GM18867 (cell line): ENCODE results near the gene CNTRL.

Experiments used
- ATAC-seq: cut with Tn5 transposase; IDR thresholded peaks from one replicate; pipeline ENCODE4 v1.9.1; 2021; ENCODE audit warnings: mild to moderate bottlenecking, moderate library complexity; ENCODE audit not compliant: unreplicated experiment

CNTRL gene

DNA sequence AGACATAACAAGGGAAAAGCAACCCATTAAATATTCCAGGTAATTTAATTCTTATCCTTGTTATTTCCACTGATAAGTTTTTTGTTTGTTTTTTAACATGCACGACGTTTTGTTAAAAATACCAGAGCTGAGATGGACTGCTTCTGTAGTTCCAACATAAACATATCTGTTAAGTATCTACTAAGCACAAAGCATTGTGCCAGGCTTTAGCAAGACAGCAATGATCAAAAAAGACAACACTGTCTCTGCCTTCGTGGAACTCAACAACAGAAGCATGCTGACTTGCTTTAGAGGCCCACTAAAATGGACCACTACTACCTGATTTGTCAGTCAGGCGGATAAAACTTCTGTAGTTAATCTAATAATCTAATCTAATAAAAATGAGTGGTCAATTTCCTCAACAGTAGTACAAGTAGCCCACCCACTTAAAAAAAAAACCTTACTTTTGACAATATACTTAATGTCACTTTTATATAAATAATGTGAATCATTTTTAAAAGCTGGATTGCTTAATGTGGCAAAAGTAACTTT is 123.8 kb downstream of the CNTRL start:
- ATAC-seq: no peak

DNA sequence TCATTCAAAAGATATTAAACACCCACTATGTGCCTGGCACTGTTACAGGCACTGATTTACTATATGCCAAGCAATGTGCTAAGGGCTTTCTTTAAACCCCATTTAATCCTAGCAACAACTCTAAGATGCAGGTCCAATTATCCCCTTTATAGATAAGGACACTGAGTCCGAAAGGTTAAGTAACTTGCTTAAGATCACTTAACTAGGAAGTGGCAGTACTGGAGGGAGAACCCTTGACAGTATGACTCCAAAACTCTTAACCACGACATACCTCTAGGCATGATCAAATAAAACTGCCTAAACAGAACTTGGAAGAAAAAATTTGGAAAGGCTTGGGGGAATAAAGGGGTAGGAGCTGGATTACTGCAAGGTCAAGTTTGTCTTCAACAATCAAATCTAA is 125.2 kb downstream of the CNTRL start:
- no peak for ATAC-seq

DNA sequence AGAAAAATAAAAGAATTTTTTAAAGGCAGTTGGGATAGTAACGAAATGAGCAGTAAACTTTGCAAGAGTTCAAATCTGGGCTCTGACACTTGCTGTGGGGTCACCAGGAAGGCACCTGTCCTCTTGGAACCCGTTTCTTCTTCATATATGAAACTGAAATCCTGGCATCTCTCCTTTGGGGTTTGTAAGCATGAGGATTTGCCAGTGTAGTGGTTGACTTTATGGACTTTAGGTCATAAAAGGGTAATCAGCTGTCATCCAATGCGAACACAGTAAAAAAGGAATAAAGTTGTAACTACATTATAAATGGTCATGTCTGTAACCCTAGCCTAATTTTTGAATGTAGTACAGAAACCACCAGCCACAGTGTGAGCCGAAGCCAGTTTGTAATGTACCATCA is 125.6 kb downstream of the CNTRL start:
- no peak for ATAC-seq

DNA sequence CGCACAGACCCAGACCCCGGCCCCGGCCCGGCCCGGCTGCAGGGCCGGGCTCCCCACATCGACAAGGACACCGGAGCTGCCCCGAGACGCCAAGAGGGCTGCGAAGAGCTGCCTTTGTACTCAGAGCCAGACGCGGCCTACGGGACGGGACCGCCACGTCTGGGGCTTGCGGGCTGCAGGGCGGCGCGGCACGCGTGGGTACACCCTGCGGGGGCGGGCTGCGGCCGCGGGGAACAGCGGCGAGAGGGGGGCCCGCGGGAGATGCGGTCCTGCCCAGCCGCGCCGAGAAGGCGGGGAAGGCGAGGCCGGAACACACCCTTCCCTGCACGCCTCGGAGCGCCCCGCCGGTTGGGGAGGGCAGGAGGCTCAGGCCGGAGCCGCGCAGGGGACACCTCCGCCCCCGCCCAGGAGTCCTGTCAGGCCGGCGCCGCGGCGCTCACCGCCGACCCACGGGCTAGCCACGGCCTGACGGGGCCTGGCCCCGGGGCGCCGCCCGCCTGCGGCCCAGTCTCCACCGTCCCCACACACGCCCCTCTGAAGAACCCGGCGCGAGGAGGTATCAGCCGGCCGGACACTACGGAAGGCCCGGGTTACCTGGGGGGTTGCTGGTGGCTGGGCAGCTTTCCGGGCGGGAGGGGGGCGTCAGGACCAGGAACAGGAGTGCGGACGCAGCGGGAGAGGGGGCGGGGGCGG is 126.4 kb downstream of the CNTRL start:
- ATAC-seq: peak; percentile 29

DNA sequence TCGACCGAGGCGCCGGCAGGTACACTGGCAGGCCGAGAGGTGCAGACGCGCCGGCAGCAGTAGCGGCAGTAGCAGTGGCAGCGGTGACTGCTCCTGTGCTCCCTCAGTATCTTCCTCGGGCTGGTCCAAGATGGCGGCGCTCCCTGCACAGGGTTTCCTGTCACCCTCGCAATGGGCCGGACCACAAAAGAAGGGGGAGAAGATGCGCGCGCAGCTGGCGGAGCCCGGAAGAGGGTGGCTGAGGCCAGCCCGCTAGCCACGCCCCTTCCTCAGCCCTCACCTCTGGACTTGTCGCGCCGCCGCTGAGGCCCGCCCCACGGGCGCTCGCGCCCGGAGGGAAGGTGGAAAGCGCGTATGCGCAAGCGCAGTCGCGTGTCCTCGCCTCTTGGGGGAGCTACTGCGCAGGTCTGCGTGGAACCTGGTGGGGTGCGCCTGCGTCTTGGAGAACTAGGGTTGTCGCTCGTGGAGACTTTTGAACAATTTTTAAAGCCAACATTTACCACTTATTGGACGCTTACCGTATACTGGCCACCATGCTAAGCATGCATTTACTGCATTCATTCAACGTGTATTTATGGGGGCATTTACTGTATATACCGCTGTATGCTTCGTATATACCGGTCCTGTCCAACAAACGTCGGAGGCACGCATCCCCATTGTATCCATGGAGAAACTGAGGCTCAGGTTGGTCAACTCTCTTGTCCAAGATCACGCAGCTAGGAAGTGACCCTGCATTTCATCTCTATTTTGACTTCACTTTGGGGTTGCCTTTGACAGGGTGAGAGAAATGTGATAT is 127.2 kb downstream of the CNTRL start, which contains the start of gene RAB14:
RAB14 (minus strand) TSS at position 132 of the 796 bp plus-strand sequence. CDS start 8,457 bp downstream, outside the sequence.
- peak; percentile 80 for ATAC-seq

DNA sequence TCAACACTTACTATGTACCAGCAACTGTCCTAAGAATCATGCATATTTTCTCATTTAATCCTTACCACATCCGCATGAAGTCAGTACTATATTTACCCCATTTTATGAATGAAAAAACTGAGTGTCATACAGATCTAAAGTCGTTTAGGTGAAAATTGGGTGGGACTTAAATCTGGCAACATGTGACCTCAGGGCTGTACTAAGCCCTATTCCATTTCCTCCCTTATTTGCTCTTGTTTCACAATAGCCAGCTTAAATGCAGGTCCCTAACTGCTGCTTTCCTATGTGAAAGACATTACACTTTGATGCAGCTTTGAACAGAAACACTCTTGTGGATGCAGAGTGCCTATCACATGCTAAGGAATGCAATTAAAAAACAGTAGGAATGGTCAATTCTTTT is 129.4 kb downstream of the CNTRL start:
- ATAC-seq: no peak

DNA sequence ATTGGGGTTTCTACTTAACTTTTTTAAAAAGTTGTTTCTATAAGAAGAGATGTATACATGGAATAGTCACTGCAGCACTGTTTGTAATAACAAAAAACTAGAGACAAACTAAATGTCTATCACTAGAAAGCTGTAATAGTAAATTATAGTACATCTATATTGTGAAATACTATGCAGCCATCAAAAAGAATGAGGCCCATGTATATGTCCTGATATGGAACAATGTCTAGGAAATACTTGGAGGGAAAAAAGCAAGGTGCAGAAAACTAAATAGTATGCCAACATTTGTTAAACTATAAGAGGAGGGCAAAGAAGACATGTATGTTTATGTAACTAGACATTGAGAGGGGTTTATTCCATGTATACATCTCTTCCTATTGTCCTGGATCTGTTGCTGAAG is 129.9 kb downstream of the CNTRL start:
- ATAC-seq: no peak

DNA sequence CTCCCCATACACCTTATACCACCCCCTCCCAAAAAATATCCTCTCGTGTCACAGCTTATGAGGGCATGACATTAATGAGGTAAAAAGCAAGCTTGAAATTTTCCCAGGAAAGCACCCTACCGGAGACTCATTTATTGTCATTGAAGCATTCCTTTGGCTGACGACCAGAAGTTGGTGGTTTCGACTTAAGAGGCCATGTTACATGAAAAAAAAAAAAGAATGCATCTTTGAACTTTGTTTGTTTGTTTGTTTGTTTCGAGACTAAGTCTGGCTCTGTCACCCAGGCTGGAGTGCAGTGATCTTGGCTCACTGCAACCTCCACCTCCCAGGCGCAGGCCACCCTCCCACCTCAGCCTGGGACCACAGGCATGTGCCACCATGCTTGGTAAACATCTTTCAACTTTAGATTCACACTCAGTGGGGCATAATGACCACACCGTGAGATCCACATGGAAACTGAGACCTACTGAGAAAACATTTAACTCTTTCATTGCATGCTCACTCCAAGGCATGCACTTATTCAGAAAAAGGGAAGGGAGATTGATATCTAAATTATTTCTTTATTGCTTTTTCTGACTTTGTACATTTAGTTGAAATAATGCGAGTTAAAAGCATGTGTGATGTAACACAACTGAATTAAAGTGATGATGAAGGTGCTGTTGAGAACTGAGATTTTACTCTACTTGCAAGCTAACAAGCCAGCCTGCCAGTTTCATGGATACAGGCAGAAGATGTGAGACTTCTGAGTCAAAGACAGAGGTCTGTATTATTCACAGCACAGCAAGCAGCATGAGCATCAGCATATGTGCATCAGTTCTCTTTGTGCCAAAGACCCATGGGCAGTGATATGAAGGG is 132.0 kb downstream of the CNTRL start:
- ATAC-seq: peak; percentile 35

DNA sequence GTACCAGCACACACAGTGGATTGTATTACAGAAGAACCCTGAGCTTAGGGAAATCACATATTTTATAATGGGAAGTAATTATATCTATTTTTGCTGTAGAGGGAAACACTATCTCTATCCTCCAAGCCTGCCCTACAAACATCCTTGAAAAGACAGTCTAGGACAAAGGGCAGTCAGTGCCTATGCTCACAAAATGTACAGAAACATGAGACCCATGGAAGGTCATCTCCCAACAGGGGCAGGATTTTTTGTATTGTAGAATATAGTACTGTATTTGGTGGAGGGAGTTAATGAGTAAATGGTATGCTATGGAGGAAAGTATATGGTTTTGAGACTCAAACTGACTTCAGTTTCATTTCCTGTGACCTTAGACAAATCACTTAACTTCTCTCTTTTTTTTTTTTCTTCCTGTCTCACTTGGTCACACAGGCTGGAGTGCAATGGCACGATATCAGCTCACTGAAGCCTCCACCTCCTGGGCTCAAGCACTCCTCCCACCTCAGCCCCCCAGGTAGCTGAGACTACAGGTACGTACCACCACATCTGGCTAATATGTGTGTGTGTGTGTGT is 132.7 kb downstream of the CNTRL start:
- peak; percentile 80 for ATAC-seq

DNA sequence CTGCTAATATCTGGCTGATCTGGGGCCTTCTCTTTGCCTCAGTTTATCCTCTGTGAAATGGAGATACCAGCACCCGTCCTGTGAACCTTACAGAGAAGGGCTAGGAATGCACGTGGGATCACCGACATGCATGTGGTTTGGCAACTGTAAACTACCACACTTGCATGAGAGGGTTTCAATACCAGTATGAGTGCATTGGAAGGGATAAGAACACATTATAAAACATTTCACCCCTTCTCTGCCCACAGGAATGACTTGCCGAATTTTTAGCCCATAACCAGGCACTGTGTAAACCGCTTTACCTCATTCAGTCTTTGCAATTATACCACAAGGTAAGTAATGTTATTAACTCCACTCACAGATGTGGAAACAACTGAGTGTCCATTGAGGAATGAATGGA is 135.8 kb downstream of the CNTRL start:
- ATAC-seq: no peak

DNA sequence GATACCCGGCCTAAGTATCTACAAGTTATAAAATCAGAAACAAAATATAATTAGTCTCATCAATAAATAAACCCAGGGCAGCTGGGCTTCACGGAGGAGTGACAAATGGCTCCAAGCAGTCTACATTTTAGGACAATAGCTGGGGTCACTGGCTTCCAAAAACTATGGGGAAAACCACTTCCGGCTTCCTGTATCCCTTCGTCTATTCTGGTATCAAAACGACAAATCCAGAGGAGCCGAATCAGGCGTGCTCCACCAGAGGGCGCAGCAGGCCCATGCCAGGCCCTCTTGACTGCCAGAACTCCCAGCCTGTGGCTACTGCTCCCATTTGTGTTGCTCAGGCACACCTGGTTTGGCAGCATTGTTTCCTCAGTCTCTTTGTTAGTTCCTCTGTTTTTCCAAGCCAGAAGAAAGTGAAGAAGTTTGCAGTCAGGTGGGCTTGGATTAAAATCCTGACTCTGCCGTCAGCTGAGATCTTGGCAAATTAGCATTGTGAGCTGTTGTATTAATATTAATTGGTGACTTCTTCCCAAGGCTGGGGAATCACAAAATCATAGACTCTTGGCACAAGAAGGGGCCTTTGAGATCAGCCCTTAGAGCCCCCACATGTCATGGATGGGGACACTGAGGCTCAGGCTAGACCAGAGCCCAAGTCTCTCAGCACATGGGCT is 138.5 kb downstream of the CNTRL start:
- ATAC-seq: no peak

DNA sequence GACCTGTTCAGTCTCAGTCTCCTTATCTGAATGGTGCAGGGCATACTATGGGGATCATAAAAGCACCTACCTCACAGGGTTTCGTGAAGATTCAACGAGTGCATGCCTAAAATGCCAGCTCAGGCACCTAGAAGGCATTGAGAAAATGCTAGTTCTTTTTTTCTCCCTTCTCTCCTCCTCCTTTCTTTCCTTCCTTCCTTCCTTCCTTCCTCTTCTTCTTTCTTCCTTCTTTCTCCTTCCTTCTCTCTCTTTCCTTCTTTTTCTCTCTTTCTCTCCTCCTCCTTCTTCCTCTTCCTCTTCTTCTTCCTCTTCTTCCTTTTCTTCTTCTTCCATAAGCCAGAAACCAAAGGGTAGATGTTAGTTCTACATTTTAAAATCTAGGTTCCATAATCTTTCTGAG is 139.2 kb downstream of the CNTRL start:
- no peak for ATAC-seq

DNA sequence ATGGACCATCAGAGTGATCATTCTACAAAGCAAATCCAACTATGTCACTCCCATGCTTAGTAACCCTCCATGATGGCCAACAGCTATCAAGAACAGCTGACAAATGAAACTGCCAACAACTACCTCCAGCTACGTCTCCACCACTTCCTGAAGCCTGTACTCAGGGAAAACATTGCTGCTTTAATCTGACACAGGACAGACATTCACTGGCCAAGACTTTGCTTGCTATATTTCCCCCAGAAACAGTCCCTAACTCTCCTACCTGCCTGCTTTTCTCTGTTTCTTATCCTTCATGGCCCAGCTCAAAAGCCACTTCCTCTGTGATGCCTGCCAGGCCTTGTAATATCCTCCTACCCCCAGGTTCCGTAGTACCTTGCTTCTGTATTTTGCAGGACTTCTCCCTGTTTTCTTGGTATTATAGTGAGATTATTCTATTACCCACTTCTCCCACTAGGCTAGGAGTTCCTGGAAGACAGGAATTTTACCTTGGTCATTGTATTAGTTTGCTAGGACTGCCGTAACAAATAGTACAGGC is 141.6 kb downstream of the CNTRL start:
- no peak for ATAC-seq

DNA sequence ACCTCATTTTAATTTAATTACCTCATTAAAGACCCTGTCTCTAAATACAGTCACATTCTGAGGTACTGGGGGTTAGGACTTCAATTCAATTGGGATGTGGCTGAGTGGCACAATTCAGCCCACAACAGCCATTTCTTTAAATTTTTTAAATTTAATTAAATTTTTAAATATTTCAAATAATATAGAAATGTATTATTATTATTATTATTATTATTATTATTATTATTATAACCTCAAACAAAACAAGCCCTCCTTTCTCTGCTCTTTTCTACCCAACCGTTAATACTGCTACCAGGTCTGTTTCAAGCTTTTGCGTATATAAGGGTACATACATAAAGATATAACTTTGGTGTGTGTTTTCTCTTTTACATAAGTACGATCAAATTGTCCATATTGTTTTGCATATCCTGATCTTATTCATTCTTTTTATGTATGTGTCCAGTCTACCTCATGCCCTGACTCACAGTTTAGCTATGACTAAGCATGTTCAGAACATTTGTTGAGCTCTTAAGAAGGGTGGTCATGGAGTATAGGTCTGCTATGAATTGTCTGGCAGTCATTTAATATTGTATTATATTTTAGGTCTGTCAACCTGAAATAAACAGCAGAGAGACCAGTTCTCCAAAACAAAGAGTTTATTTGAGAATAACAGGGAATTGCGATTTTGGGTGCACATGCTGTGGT is 143.0 kb downstream of the CNTRL start:
- ATAC-seq: peak; percentile 78

DNA sequence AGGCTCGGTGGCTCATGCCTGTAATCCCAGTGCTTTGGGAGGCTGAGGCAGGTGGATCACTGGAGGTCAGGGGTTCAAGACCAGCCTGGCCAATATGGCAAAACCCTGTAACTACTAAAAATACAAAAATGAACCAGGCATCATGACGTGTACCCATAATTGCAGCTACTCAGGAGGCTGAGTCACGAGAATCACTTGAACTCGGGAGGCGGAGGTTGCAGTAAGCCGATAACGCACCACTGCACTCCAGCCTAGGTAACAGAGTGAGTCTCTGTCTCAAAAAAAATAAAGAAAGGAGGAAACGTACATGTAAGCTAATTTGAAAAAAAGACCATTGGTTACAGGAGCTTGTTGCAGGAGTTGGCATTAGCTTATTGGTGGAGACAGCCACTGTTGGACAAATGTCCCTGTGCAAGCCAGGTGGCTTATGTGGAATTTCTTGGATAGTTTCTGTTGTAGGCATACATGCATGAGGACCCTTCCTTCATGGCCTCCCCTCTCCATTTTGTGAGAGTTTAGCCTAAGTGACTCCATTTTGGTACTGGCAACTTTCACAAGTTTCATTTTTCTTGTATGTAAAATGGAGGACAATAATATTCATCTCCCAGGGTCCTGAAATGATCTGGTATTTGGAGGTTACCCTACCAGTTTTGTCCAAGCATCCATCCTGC is 143.7 kb downstream of the CNTRL start:
- ATAC-seq: peak; percentile 10

DNA sequence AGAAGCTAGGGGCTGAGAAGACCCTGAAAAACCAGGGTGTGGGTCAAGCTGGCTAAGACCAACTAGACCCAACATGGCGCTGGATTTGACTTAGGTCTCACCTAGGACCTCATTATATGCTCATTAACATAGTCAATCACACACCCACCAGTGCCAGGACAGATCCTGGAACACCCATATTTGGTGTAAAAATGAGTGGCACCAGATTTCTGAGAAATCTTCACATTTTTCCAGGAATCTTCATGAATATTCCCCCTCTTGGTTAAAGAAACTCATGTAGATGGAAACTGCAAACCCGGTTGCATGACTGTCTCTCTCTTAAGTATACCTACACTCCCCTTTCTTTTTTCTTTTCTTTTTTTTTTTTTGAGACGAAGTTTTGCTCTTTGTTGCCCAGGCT is 144.8 kb downstream of the CNTRL start:
- no peak for ATAC-seq

DNA sequence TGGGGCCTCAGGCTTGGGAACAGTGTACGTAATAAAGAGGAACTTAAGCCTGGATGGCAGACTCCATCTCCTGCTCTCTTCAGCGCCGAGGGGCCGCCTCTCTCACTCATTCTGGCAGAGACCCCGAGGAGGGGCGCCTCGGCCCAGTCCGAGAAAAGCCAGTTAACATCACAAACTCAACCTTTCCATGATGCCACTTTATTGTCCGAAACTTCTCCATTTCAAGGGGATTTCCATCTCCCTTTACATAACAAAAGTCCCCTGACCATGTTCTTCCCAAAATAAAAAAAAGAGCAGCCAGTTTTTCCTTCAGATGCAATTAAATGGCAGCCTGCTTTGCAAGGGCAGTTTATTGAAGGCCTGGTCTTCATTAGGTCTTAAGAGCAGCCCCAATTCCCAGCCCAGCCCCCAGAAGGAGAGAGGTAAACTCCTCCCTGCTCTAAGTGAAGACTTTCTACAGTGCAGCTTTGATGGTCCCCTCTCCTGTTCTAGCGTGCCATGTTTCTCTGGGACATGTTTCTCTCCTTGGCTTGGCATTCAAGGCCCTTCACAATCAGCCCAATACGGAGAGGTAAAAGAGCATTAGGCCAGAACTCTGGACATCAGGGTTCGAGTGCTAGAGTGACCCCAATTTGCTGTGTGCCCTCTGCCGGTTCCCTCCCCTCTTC is 146.4 kb downstream of the CNTRL start:
- ATAC-seq: no peak

DNA sequence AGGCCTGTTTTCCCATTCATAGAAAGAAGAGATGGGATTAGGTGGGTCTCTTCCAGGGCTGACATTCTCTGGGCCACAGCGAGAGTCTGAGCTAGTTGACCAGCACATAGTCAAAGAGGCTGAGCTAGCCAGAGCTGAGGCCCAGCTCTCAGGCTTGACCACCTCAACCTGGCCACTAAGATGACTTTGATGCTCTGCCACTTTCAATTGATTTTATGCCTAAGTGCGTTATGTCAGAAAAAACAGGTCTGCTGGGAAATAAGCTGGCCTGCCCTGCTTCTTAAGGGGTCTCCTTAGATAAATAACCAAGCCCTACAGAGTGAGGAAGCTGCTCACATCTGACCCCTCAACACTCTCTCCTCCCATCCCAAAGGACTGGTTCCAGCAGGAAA is 146.9 kb downstream of the CNTRL start:
- no peak for ATAC-seq
